Measurements from ENCODE around the gene P3H2. TPM values are rescaled to one million over a fixed set of nuclear protein-coding genes. Genes with fewer than 3 reads are reported as not detected.

The P3H2 gene
- total and polyA plus RNA-seq, 9 of the 15 experiments (the other 6 are each of a cell fraction or from before 2014, with no cell fraction given), result 0.04 to 0.26 (median 0.22) TPM; not detected in 6

DNA sequence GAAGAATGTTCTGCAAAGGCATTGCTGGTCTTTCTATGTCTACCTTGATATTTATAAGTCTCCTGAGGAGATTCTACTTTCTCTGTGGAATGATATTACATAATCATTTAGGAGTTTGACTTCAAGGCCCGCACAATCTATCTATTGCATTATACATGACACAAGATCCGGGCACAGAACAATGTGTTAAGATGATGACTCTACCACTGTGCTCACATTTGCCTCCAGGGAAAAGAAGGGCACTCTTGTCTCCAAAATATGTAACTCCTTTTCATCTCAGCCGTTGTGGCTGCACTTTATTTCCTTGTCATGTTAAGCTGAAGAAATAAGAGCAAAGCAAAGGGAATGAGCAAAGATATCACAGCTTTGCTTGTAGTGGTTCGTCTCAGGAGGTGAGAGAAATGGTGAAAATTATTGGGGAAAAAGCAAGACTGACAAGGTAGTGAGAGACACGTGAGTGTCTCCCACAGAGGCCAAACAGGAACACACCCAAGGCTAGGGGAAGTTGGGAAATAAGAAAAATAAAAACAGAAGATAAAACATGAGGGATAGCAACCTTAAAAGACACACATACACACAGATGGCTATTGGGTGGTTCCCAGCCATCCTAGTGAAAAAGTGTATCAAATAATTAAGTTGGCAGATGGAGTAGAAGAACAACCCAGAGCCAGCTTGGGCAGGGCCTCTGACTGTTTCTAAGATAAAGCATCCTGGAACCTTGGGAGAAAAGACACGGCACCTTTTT, 184.3 kb downstream of the P3H2 start:
- no peak overlapping the region for H3K4me2 ChIP-seq (ENCODE audit: insufficient read depth, low read length)
- CTCF ChIA-PET (ENCODE audit: low intra/inter-chr PET ratio), result no interaction called here
- H3K27me3 ChIP-seq (ENCODE audit: control insufficient read depth in 2 of 2, insufficient read depth in 2 of 2, low read length in 2 of 2), result no peaks in the 10 kb centered on the region
- no peaks in the 10 kb centered on the region for H3K9me1 ChIP-seq (ENCODE audit: control insufficient read depth, insufficient read depth, low read length)
- H3K4me3 ChIP-seq, result no peak overlapping the region
- POLR2A ChIA-PET, result no interaction called here
- H3K27ac ChIP-seq (ENCODE audit: extremely low read depth, low read depth, low read length), result no peak overlapping the region
- no peaks in the 10 kb centered on the region for H3K79me2 ChIP-seq (ENCODE audit: control insufficient read depth, insufficient read depth, low read length)
- FAIRE-seq (no peak), ATAC-seq (no peak), DNase-seq (ENCODE audit: extremely low read depth in 1 of 4, low spot score in 3 of 4) (no peak)
- no peaks in the 10 kb centered on the region for H3K4me1 ChIP-seq (replicated peaks in 1 of 2; ENCODE audit: control insufficient read depth in 2 of 2, insufficient read depth in 2 of 2, low read length in 2 of 2)
- intact Hi-C loops (cut with micrococcal nuclease) (no loop called here), in situ Hi-C loops (cut with MboI) (no loop called here)
- no peak overlapping the region for H3K9ac ChIP-seq (ENCODE audit: insufficient read depth in 1 of 2, low read depth in 2 of 2, low read length in 2 of 2)
- BruUV-seq (replicated peaks), result no TSS peak
- no peaks in the 10 kb centered on the region for H3K9me3 ChIP-seq (replicated peaks; ENCODE audit: control insufficient read depth, insufficient read depth, low read depth, low read length)
- no peaks in the 10 kb centered on the region for H3K36me3 ChIP-seq (ENCODE audit: control insufficient read depth, insufficient read depth, low read length)
- H4K20me1 ChIP-seq (replicated peaks; ENCODE audit: control insufficient read depth, insufficient read depth, low read length), result no peaks in the 10 kb centered on the region
- no peak overlapping the region for H2AFZ ChIP-seq (ENCODE audit: low read depth, low read length)
- TF ChIP-seq RBM17 (IDR thresholded peaks at IDR 0.05; ENCODE audit: borderline replicate concordance, low read depth, low read length), result no peak
- no peak for TF ChIP-seq ZNF175 (CRISPR knock-in tag; IDR thresholded peaks at IDR 0.05; ENCODE audit: low read depth)
- TF ChIP-seq ELF1 (tag; IDR thresholded peaks at IDR 0.05), result no peak
- TF ChIP-seq, protein P1, sequence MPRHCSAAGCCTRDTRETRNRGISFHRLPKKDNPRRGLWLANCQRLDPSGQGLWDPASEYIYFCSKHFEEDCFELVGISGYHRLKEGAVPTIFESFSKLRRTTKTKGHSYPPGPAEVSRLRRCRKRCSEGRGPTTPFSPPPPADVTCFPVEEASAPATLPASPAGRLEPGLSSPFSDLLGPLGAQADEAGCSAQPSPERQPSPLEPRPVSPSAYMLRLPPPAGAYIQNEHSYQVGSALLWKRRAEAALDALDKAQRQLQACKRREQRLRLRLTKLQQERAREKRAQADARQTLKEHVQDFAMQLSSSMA (CRISPR knock-in tag; IDR thresholded peaks at IDR 0.05), result no peak
- TF ChIP-seq POLR2AphosphoS5 (IDR thresholded peaks at IDR 0.05; ENCODE audit: control insufficient read depth, insufficient read depth, low read depth, low read length), result no peak
- 1% methylated on average over 6 of the region's 6 CpGs for WGBS (ENCODE audit: insufficient coverage, low coverage, missing lambda C conversion rate)
